ENCODE results near the gene MRPS26.
"Not testable (repeated sequence)": the region's sequence is repeated elsewhere in the genome, so short reads cannot be mapped to it uniquely, and the experiment has no call there.

The MRPS26 gene

DNA sequence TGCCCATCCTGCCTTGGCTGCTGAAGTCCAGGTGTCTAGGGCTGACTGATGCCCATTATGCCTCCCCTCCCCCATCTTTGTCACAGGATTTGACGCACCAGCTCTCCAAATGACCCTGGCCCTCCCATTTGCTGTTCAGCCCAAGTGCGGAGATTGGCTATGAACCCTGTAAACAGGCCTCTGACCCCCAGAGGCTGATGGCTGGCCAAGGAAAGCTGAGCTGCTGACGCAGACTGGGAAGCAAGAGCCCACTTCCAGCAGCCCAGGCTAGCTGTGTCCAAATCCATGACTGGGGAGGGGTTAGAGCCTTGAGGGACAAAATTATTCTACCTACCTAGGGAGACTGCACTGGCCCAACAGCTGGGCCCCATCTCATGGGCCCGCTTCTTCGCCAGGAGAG, 3.2 kb upstream of the MRPS26 start:
- no peak for DNase-seq (ENCODE audit: low read depth)

DNA sequence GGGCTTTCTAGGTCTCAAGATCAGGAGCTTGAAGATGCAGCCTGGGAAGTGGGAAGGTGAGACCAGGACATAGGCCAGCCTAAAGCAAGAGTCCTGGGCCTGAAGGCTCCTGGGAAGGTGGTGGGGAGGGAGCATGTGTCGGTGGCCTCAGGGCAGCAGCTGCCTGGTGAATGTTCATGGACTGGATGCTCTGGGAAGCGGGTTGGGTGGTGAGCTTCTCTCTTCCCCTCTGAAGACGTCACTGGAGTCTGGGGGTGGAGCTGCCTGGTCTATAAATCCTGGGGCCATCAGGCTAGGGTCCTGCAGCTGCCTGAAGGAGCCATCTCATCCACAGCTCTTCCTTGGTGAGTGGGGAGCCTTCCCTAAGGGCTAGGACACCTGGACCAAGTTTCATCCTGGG, 2.5 kb upstream of the MRPS26 start, which contains the start of gene GNRH2:
GNRH2 (plus strand) TSS at position 301 of the 400 bp plus-strand sequence. CDS start 793 bp downstream, outside the sequence.
- no peak for DNase-seq (ENCODE audit: low read depth)

DNA sequence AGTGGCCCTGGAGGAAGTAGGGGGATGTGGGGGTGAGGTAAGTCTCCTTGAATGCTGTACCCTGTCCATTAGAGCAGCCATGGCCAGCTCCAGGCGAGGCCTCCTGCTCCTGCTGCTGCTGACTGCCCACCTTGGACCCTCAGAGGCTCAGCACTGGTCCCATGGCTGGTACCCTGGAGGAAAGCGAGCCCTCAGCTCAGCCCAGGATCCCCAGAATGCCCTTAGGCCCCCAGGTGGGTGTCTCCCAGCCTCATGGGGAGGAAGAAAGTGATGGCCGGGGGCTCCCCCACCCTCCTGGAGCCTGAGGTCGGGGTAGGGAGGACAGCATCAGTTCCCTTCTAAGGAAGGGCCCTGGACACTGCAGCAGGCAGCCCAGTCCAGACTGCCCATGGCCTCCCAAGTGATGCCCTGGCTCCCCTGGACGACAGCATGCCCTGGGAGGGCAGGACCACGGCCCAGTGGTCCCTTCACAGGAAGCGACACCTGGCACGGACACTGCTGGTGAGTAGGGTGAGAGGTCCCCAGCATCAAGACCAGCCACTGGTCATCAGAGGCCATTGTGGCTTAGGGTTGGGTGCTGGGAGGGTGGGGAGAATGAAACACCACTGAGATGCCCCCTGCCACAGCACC, 1.4 kb upstream of the MRPS26 start:
- no peak for DNase-seq (ENCODE audit: low read depth)

DNA sequence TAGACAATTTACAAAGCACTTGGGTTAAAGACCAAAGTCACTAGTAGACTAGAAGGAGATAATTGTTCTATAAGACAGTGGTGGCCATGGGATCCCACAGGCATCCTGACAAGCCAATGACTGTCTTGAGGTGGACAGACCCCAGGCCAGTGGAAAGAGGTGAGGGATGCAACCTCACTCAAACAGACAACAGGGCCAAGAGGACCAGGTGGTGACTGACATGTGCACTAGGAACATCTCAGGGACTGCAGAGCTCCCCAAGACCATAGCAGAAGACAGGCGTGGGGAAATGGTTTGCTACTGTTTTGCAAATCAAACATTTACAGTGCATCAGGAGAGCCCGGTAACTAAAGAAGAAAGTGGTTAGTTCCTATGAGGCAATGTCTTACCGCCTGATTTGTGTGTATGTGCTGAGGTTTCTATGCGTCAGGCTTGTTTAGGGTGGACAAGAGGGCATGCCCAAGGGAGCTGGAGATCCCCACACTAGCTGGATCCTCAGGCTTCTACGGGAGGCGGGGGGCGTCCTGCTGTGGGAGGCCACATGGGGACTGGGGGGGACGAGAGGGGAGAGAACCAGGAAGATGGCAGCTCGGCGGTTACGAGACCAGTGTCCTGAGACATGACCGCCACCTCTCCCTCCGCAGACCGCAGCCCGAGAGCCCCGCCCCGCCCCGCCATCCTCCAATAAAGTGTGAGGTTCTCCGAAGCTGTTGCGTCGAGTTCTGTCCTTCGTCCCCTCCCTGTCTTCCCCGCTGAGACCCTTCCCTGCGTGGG, 623 bp upstream of the MRPS26 start:
- peak; percentile 37 for DNase-seq (ENCODE audit: low read depth)

DNA sequence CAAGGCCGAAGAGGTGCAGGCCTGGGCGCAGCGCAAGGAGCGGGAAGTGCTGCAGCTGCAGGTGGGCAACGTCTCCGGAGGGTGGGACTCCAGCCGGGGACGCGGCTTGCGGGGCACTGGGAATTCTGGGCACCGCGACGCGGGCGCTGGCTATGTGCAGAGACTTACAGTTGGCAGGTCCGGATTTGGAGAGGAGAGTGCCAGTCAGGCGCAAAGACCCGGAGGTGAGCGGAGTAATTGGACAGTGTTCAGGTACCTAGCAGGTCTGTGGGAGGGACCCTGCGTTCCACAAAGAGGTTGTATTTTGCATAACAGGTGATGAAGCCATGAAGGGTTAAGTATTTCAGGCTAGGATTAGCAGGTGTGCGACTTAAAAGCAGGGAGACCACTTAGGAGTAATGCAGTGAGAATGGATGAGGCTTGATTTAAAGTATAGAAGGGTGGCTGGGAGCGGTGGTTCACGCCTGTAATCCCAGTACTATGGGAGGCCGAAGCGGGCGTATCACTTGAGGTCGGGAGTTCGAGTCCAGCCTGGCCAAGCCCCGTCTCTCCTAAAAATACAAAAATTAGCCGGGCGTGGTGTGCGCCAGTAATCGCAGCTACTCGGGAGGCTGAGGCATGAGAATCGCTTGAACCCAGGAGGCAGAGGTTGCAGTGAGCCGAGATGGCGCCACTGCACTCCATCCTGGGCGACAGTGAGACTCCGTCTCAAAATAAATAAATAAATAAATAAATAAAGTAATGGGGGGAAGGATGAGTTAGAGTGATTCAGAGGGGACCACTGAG, 1.0 kb downstream of the MRPS26 start:
- no peak for DNase-seq (ENCODE audit: low read depth)

DNA sequence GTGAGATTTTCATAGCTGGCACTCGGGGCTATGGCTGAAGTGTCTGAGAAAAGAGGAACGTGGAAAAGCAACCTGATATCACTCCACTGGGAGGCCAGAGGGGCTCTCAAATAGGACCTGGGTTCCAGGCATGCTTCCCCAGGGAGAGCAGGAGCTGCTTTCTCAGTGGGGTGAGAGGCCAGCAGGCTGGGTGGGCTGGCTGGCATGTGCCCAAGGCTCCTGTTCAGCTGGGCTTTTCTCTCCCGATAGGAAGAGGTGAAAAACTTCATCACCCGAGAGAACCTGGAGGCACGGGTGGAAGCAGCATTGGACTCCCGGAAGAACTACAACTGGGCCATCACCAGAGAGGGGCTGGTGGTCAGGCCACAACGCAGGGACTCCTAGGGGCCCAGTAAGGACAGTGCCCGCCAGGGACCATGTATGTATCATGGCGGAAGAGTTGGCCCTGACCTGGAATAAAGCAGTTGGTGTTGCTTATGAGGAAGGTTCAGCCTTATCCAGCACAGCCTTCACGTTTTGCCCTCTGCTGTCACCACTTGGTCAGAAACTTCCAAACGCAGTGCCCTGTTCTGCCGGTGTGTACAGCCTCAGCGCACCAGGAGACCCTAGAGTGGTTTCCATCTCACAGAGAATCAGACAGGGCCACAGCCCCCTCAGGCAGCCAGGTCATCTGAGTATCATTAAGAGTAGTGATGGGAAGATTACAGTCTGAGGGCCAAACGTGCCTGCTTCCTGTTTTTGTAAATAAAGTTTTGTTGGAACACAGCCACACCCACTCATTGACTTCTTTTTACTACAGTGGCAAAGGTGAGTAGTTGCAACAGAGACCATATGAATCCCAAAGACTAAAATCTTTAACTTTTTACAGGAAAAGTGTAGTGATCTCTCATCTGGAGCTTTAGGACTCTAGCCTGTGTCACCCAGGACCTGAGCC, 1.9 kb downstream of the MRPS26 start:
- no peak for DNase-seq (ENCODE audit: low read depth)

DNA sequence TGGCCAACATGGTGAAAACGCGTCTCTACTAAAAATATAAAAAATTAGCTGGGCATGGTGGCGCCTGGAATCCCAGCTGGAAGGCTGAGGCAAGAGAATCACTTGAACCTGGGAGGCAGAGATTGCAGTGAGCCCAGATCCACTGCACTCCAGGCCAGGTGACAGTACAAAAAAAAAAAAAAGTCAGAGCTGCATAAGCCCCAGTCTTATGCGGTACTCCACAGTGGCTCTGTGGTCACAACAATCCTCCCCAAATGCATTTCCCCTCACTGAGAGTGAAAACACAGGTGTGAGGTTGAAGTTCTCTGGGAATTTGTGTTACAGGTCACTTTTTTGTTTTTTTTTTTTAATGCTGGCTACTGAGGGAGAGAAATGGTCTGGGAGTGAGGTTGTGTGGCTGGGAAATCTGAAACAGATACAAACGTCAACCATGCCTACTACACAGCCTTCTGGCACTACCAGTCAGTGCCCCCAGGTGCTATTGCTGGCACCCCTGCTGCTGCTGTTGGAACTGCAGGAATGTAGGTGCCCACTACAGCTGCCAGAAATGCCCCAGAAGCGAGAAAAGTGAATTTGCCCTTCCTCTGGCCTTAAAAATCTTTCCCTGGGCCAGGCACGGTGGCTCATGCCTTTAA, 5.7 kb downstream of the MRPS26 start:
- DNase-seq (ENCODE audit: low read depth), result no peak

DNA sequence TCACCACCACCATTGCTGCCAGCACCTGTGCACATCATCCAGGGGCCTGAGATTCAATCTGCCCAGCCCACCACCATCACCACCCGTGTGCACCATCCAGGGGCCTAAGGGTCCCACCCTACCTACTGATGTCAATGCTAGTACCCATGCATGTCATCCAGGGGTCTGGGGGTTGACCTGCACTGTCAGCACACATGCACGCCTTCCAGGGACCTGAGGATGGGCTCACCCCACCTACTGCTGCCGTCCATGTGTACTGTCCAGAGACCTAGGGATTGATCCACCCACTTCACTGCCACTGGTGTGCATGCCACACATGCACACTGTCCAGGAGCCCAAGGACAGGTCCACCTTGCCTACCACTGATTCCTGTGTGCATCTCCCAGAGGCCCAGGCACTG, 13.6 kb downstream of the MRPS26 start:
- no peak for DNase-seq (ENCODE audit: low read depth)

DNA sequence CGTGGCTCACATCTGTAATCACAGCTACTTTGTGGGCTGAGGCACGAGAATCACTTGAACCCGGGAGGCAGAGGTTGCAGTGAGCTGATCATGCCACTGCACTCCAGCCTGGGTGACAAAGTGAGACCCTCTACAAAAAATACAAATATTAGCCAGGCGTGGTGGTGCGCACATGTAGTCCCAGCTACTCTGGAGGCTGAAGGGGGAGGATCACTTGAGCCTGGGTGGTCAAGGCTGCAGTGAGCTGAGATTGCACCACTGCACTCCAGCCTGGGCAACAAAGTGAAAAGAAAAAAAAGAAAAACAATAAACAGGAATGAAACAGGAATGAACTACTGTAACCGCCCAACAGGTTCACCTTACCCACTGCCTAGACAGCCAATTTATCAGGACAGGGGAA, 18.3 kb downstream of the MRPS26 start:
- not testable (repeated sequence) for DNase-seq (ENCODE audit: low read depth)

DNA sequence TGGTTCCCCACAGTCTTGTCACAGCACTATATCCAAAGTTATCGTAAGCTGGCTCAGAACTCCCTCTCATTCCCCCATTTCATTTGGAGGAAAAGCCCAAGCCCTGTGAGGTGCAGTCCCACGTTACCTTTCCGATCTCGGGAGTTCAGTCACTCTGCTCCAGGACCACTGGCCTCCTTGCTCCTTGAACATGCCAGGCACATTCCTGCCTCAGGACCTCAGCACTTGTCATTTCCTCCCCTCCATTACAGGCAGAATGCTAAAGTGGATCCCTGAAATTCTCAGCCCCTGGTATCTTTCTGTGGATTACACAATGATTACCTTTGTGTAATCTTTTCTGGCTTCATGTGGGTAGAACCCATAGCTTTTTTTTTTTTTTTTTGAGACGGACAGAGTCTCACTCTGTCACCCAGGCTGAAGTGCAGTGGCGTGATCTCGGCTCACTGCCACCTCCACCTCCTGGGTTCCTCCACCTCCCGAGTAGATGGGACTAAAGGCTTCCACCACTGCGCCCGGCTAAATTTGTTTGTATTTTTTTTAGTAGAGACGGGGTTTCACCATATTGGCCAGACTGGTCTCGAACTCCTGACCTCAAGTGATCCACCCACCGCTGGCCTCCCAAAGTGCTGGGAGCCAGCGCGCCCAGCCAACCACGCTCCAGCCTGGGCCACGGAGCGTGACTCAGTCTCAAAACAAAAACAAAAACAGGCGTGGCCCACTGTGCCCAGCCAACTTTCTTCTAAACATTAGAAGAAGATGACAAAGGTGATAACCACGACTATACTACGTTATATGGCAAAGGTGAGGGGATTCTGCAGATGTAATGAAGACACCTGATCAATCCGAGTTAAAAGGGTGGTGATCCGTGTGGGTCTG, 21.5 kb downstream of the MRPS26 start:
- DNase-seq (ENCODE audit: low read depth), result no peak

DNA sequence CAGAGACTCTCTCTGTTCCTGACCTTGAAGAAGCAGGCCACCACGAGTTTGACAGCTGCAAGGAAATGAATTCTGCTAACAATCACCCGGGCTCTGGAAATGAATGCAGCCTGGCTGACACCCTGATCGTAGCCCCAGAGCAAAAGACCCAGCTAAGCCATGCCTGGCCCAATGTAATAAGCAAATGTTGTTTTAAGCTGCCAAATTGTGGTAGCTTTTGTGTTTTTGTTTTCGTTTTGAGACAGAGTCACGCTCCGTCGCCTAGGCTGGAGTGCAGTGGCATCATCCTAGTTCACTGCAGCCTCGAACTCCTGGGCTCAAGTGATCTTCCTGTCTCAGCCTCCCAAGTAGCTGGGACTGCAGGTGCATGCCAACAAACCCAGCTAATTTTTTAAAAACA, 22.2 kb downstream of the MRPS26 start:
- no peak for DNase-seq (ENCODE audit: low read depth)

DNA sequence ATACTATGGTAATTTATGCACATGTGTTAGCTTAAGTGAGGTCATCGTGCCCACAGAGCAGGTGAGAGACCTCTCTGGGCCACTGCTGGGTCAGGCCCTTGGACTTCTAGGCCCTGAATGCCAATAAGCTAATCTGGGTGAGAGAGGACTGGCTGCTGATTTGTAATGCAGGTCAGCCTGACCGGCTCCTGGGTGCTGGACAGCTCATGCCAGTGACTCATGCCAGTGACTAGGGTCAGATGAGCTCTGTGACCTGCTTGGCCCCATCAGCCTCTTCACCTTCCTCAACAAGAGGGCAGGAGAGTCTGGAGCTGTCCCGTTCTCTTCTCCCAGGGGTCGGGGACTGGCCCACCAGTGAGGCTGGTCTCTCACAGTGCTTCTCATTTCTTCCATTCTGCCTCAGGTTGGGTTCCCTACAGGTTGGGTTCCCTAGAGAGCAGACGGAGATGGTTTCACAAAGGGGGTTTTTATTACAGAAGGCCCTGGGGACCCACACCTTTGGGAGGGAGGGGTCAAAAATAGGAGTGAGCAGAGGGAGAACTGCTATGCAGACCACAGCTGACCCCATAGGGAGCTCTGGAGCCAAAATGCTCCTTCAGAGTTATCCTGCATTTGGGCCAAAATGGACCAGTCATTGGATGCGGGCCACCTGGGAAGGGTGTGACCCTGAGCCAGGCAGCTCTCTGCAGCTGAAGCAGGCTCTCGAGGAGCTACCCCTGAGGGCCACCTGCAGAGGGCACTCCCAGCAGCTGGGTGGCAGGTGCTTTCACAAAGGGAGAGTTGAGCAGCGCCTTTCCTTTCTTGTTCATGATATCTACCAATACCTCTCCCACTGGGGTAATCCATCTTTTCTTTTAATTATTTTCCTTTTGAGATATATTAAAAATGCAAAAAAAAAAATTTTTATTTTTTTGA, 23.4 kb downstream of the MRPS26 start:
- DNase-seq (ENCODE audit: low read depth), result peak; percentile 10

DNA sequence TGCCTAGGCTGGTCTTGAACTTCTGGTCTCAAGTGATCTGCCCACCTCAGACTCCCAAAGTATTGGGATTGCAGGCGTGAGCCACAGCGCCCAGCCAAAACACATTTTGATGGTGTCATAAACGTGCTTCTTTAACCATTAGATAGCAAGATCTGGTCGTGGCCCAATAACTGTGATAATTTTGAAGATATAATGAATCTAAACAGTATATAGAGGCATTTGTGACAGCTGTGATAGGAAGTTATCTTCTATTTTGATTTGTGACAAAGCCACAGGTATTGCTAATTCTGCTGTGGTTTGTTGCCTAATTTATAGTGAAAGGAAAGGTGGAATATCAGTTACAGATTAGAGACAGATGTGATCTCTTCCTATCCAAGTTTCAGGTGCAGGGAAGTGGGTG, 24.9 kb downstream of the MRPS26 start:
- DNase-seq (ENCODE audit: low read depth), result no peak

DNA sequence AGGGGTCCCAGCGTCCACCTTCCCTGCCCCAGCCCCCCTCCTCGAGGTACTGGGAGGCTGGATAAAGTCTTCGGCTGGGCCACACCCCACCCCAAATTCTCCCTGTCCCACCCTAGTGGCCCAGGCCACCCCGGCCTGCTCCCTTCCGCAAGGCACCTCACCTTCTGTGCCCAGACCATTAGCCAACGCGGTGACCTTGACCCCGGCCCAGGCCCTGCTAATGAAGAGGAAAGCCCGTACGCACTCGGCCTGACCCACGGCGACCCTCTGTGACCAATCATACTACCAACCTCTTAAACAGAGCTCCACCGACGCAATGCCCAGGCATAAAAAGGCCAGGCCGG, 25.4 kb downstream of the MRPS26 start:
- no peak for DNase-seq (ENCODE audit: low read depth)

DNA sequence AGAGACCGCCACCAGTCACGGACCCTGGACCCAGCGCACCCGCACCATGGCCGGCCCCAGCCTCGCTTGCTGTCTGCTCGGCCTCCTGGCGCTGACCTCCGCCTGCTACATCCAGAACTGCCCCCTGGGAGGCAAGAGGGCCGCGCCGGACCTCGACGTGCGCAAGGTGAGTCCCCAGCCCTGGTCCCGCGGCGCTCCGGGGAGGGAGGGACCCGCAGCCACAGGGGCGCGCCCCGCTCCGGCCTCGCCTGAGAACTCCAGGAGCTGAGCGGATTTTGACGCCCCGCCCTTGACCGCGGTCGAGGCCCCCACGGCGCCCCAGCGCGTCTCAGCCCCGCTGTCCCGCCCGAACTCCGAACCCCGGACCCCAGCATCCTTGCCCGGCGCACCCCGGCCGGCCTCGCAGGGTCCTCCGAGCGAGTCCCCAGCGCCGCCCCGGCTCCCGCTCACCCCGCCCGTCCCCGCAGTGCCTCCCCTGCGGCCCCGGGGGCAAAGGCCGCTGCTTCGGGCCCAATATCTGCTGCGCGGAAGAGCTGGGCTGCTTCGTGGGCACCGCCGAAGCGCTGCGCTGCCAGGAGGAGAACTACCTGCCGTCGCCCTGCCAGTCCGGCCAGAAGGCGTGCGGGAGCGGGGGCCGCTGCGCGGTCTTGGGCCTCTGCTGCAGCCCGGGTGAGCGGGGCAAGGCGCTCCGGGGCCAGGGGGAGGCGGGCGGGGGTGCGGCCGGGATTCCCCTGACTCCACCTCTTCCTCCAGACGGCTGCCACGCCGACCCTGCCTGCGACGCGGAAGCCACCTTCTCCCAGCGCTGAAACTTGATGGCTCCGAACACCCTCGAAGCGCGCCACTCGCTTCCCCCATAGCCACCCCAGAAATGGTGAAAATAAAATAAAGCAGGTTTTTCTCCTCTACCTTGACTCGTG, 26.0 kb downstream of the MRPS26 start, which contains the start of gene OXT:
OXT (plus strand) TSS at position 11 of the 920 bp plus-strand sequence; CDS start at position 47, 36 bp downstream.
- no peak for DNase-seq (ENCODE audit: low read depth)

DNA sequence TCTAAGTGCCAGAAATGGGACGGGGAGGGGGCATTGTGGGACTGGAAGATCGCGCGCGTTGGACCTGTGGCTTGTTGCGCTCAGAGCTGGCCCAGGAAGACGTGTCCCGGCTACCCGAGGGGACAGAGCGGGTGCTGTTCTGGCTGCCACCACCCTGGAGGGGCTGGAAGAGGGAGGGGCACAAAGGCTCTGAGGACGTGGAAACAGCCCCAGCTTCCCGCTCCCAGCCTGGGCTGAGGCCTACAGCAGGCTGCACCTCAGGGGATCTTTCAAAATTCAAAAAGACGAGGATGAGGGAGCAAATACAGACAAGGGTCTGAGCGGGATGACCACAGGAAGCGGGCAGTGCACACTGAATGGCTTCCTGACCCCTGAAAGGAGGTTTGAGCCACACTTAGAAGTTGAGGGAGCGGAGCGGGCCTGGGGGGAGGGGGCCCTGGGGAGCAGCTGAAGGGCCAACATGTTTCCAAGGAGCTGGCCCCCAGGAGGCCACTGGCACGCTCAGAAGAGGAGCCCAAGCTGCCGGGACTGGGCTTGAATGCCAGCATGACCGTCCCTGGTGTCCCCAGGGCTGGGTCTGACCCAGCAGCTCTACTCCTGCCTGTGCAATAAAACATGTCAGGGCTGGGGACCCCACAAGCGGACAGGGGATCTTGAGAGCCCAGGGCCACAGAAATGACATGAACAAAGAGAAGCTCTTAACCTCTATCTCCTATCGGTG, 26.8 kb downstream of the MRPS26 start:
- no peak for DNase-seq (ENCODE audit: low read depth)

DNA sequence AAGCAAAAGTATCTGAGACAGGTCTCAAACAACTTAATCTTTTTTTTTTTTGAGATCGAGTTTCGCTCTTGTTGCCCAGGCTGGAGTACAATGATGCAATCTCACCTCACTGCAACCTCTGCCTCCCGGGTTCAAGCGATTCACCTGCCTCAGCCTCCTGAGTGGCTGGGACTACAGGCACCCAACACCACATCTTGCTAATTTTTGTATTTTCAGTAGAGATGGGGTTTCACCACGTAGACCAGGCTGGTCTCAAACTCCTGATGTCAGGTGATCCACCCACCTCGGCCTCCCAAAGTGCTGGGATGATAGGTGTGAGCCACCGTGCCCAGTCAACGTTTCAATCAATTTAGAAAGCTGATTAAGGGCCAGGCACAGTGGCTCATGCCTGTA, 27.4 kb downstream of the MRPS26 start:
- DNase-seq (ENCODE audit: low read depth), result not testable (repeated sequence)
